HG03378 (cell line): ENCODE measurements around the gene ARPC2.

Source experiments
- ATAC-seq: cut with Tn5 transposase; IDR thresholded peaks from one replicate; pipeline ENCODE4 v1.9.1; 2021; ENCODE audit warnings: mild to moderate bottlenecking, moderate library complexity; ENCODE audit not compliant: unreplicated experiment

Gene ARPC2

DNA sequence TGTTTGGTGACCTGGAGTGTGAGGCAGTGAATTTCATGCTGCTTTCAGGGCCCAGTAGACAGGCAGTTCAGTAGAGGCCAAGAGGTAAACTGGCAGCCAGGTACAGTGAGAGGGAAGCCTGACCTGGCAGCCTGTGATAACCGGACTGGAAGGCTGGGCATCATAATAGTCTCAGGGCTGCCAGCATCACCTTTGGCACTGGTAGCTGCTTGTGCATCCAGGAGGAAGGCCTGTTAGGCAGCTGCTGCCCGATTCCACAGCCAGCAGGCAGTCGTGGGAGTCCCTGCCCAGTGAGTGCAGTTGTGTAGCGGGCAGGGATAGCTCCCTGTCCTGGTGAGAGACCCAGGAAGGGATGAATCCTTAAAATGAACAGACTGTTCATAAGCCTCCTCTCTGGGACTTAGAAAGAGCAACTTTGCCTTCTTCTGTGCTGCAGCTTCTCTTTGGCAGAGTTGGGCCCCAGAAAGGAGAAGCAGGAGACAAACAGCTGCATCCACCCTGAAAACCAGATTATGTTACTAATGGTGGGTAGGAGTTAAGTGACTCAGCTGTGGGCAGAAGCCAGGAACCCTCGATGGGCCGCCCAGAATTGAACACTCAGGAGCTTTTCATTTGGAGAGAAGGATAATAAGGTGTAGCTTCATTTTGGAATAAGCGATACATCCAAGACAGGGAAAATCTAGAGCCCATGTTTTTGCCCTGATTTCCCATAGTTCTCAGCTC lies 35.7 kb downstream of the ARPC2 start:
- no peak for ATAC-seq

- no peak for ATAC-seq
Observed at GRCh38 chr2:218253232-218253625, 36.2 kb downstream of the ARPC2 start.

DNA sequence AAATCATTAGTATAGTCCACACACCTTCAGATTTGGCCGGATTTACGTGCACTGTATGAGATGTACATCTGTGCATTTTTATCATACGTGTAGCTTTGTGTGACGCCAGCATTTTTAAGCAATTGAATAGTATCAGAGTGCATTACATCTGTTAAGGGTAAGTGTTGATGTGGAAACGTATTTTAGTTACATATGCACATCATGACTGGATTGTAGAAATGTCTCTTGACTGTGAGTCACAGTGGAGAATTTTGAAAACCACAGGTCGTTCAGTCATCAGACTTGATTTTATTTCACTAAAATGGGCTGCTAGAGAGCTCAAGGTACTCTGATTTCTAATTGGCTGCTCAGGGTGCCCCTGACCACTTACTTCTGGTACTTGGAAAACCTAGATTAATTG lies 38.5 kb downstream of the ARPC2 start:
- no peak for ATAC-seq

DNA sequence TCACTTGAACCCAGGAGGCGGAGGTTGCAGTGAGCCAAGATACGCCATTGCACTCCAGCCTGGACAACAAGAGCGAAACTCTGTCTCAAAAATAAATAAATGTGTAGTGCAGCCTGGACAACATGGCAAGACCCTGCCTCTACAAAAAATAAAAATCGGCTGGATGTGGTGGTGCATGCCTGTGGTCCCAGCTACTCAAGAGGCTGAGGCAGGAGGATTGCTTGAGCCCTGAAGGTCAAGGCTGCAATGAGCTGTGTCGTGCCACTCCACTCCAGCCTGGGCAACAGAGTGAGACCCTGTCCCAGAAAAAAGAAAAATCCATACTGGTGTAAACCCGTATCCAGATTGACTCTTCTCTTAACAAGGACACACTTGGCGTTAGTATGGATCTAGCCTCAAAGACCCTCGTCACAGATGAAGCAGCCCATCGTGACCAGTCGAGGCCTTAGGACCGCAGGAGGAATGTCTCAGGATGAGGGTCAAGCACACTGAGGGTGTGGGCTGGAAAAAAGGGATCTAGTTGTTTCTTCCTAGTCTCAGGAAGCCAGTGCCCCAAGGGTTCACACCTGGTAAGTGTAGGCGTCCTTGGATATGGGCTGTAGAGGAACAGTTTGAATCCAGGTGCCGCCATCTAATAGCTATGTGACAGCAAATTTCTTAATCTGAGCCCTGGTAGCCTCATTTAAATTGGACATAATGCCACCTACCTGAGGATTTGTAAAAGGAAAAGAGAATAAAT lies 39.8 kb downstream of the ARPC2 start:
- no peak for ATAC-seq

- peak; percentile 61 for ATAC-seq
Observed at GRCh38 chr2:218257390-218257981, 40.5 kb downstream of the ARPC2 start.

DNA sequence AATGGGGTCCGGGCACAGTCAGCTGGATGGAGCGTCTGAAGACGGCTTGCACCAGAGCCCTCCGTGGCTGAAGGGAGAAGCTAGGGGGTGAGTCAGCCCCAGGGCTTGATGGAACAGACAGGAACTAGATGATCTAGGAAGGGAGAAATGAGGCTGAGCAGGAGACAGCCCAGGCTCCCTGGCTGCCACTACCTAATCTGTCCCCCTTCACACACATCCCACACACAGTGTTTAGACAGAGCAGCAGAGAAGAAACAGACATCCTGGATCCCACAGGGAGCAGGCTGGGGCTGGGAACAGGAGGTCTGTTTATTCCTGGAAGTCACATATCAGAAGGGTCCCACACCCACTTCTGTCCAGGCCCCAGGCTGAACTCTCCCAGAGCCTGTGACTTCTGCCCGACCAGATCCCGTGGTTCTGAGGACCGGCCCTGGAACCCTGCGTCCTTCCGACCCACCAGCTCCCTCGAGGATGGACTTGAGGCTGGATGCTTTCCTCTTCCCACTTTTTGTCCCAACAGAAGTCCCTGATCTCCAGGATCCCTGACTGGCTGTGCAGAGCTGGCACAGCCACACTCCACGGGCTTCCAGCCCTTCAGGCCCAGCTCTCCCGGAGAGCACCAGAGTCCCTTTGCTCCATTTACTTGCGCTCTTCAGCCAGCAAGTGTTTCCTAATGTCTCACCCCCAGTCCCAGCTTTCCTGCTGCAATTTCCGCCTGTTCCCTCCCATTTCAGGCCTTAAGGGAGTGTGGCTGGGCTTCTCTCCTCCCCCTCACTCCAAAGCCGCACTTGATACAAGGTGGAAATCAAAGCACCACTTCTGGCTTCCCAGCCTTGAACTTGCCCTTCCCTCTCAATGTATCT lies 42.3 kb downstream of the ARPC2 start:
- no peak for ATAC-seq

- no peak for ATAC-seq
Observed at GRCh38 chr2:218260166-218260565, 43.2 kb downstream of the ARPC2 start.

DNA sequence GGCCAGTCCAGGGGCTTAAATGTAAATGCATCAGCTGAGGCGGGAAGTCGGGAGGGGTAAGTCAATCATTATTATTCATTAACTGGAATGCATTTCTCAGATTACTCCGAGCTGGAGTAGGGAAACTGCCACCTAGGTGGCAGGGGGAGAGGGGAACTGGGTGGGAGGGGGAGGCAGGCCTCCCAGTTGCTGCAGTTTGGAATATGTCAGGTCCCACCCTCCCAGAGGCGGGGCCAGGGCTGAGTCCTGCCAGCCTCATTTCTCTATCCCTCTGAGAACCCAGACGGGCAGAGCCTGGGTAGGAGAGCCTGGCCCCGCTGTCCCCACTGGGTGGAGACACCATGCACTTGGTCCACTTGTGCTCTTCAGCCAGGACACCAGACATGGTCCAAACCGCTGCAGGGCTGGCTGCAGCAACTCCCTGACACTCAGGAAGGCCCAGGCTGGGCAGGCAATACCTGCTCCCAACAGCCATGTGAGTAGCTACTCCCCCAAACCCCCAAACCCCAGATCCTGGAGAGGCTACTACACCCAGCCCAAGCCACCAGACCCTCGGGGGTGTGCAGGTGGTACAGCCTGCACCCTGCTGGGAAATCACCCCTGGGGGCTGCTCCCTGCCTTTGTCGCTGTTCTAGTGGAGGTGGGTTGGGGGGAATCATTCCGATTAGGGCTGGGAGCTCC lies 43.9 kb downstream of the ARPC2 start, which contains the start of gene GPBAR1:
TSS of gene GPBAR1 (plus strand) at position 274 of the 681 bp plus-strand sequence. CDS start 1,710 bp downstream, outside the sequence.
- no peak for ATAC-seq

GRCh38 chr2:218261423-218262236 lies 44.6 kb downstream of the ARPC2 start:
- ATAC-seq, result no peak

DNA sequence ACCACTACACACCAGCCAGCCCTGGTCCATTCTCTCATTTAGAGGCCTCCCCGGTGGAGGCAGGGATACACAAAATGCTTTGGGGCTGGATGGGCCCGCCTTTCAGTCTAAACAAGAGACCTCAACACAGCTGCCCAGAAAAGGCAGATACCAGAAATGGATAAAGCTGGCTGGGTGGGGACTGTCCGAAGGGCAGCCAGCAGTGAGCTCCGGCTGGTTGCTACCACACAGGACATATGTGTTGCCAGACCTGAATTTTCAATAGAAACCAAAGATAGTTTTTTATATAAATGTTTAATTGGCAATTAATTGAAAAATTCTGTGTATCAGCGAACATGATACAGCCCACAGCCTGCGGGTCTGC lies 45.2 kb downstream of the ARPC2 start:
- no peak for ATAC-seq

- no peak for ATAC-seq
Observed at GRCh38 chr2:218262631-218263586, 45.9 kb downstream of the ARPC2 start.

- no peak for ATAC-seq
Observed at GRCh38 chr2:218263817-218264641, 47.0 kb downstream of the ARPC2 start.

DNA sequence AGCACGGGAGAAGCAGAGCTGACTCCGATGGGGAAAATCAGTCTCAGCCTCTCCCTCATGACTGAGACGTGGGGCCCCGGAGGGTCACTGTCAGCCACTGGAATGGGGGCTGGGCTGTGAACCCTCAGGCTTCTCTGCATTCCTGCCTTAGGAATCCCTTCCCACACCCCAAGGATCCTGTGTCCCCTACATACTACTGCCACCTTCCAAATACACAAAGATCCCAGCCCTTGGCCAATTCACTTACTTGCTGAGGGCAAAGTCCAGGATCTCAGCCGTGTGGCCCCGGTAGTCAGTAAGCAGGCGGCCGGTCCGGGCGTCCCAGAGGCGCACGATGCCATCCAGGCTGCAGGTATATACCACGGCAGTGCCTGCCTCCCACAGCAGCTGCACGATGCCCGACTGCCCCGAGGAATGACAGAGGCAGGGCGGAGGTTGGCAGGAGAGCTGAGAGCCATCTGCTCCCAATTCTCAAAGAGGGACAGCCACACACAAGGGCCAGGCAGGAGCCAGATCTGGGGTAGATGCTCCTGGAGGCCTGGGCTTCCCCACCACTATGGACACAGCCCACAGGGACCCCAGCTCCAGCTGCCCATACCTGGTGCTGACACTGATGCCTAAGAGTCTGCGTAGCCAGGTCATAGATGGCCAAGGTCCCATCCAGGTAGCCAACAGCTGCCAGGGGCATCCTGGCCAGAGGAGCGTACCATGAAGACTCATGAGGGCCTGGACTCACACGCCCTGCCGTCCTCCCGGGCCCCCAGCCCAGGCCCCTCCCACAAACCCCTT lies 48.0 kb downstream of the ARPC2 start:
- ATAC-seq, result no peak

- no peak for ATAC-seq
Observed at GRCh38 chr2:218265626-218266025, 48.6 kb downstream of the ARPC2 start.

- ATAC-seq, result no peak
Observed at GRCh38 chr2:218266316-218266979, 49.5 kb downstream of the ARPC2 start.

- ATAC-seq, result no peak
Observed at GRCh38 chr2:218267259-218267658, 50.3 kb downstream of the ARPC2 start.
